SK-N-SH (cell line): ENCODE measurements around the gene DPRX. TPM values are rescaled to one million over a fixed set of nuclear protein-coding genes. Genes with fewer than 3 reads are reported as not detected.

ENCODE experiments used
- CTCF ChIA-PET: fragments of 300-600, 350-600 bp; formaldehyde crosslinking; extraction: SDS; loops from one replicate; lab custom pipeline; 2021; lab: Yijun Ruan, JAX
- POLR2A ChIA-PET: fragments of 350-600 bp; sonication (Branson Sonifier 250); formaldehyde crosslinking; extraction: SDS; loops from one replicate; lab custom pipeline; 2020; ENCODE audit warnings: antibody characterized with exemption, inconsistent platforms; lab: Yijun Ruan, JAX
- DNase-seq: peaks from one replicate; pipeline ENCODE4 v3.0.0; 2012
- H2AFZ ChIP-seq: fragments of 200-600 bp; sonication (generic); 2 replicates; pipeline ENCODE4 v1.8.1; 2016; ENCODE audit warnings: antibody characterized with exemption, mild to moderate bottlenecking, low read depth
- H3F3A ChIP-seq: fragments of 200-600 bp; sonication (generic); replicated peaks from 2 replicates; pipeline ENCODE3; 2016; ENCODE audit warnings: antibody characterized with exemption, mild to moderate bottlenecking; ENCODE audit not compliant: insufficient read depth
- H3K27ac ChIP-seq, 2 experiments: fragments of 200-500 bp in 1 of 2; fragments of 200-600 bp in 1 of 2; sonication (Bioruptor generic) in 1 of 2; sonication (generic), shearing (Covaris generic) in 1 of 2; 2 replicates each; pipeline versions ENCODE4 v1.5.1 to v1.6.1; 2014 to 2016; ENCODE audit warnings: low read depth in 2 of 2, inconsistent platforms in 1 of 2, low read length in 1 of 2, mild to moderate bottlenecking in 1 of 2, mixed read lengths in 1 of 2
- H3K27me3 ChIP-seq: fragments of 200-600 bp; sonication (generic), shearing (Covaris generic); 2 replicates; pipeline ENCODE4 v1.6.1; 2016; ENCODE audit warnings: mixed run types; ENCODE audit not compliant: insufficient read depth
- H3K36me3 ChIP-seq, 2 experiments: fragments of 200-500 bp in 1 of 2; fragments of 200-600 bp in 1 of 2; sonication (Bioruptor generic) in 1 of 2; sonication (generic) in 1 of 2; replicated peaks in 1 of 2; 2 replicates each; pipeline versions ENCODE3 to v1.5.1; 2014 to 2016; ENCODE audit warnings: low read length in 1 of 2, mild to moderate bottlenecking in 1 of 2; ENCODE audit not compliant: insufficient read depth in 2 of 2, control insufficient read depth in 1 of 2
- H3K4me1 ChIP-seq, 2 experiments: fragments of 200-500 bp in 1 of 2; fragments of 200-600 bp in 1 of 2; sonication (Bioruptor generic) in 1 of 2; sonication (generic), shearing (Covaris generic) in 1 of 2; 2 replicates each; pipeline versions ENCODE4 v1.5.1 to v1.6.1; 2014 to 2016; ENCODE audit warnings: low read depth in 1 of 2, low read length in 1 of 2, mixed run types in 1 of 2; ENCODE audit not compliant: insufficient read depth in 2 of 2, control insufficient read depth in 1 of 2
- H3K4me2 ChIP-seq: fragments of 200-600 bp; sonication (generic), shearing (Covaris generic); 2 replicates; pipeline ENCODE4 v1.6.1; 2017; ENCODE audit warnings: mixed run types
- H3K4me3 ChIP-seq, 2 experiments: fragments of 200-500 bp in 1 of 2; fragments of 200-600 bp in 1 of 2; sonication (Bioruptor generic) in 1 of 2; sonication (generic), shearing (Covaris generic) in 1 of 2; 2 replicates each; pipeline versions ENCODE4 v1.5.1 to v1.8.1; 2014 to 2016; ENCODE audit warnings: low read depth in 2 of 2, inconsistent platforms in 1 of 2, low read length in 1 of 2, mild to moderate bottlenecking in 1 of 2, mixed read lengths in 1 of 2, moderate library complexity in 1 of 2
- H3K79me2 ChIP-seq: fragments of 200-600 bp; sonication (generic); 2 replicates; pipeline ENCODE4 v1.8.1; 2017; ENCODE audit warnings: mild to moderate bottlenecking; ENCODE audit not compliant: insufficient read depth
- H3K9ac ChIP-seq: fragments of 200-600 bp; sonication (generic); 2 replicates; pipeline ENCODE4 v1.6.1; 2017; ENCODE audit warnings: mixed run types
- H3K9me2 ChIP-seq: fragments of 200-600 bp; sonication (generic); 2 replicates; pipeline ENCODE4 v1.6.1; 2017; ENCODE audit warnings: mixed run types
- H3K9me3 ChIP-seq: fragments of 200-600 bp; sonication (generic); 2 replicates; pipeline ENCODE4 v1.6.1; 2017; ENCODE audit warnings: mixed run types, mild to moderate bottlenecking, moderate library complexity
- H4K20me1 ChIP-seq: fragments of 200-600 bp; sonication (generic); 2 replicates; pipeline ENCODE4 v1.6.1; 2017; ENCODE audit warnings: mild to moderate bottlenecking, mixed run types; ENCODE audit not compliant: insufficient read depth
- ELF1 ChIP-seq: IDR thresholded peaks from 2 replicates; pipeline ENCODE4 v1.4.0; 2012
- EP300 ChIP-seq, 2 experiments: IDR thresholded peaks; 2 replicates each; pipeline versions ENCODE4 v1.4.0 to v1.6.1; 2012; ENCODE audit warnings: borderline replicate concordance in 1 of 2, low read depth in 1 of 2, low read length in 1 of 2
- EZH2phosphoT487 ChIP-seq: fragments of 200-600 bp; sonication (generic); IDR thresholded peaks from 2 replicates; pipeline ENCODE4 v1.6.1; 2017; ENCODE audit warnings: low read depth, mixed run types, mild to moderate bottlenecking, antibody characterized with exemption, moderate library complexity, borderline replicate concordance
- GABPA ChIP-seq: IDR thresholded peaks from 2 replicates; pipeline ENCODE4 v1.4.0; 2012; ENCODE audit warnings: low read depth, mild to moderate bottlenecking
- NFIC ChIP-seq: IDR thresholded peaks from 2 replicates; pipeline ENCODE4 v1.4.0; 2012; ENCODE audit warnings: borderline replicate concordance
- RAD21 ChIP-seq: IDR thresholded peaks from 2 replicates; pipeline ENCODE4 v1.6.1; 2012; ENCODE audit warnings: mild to moderate bottlenecking, low read length
- RXRA ChIP-seq: IDR thresholded peaks from 2 replicates; pipeline ENCODE4 v1.4.0; 2012; ENCODE audit warnings: low read depth, mild to moderate bottlenecking, borderline replicate concordance
- SIN3A ChIP-seq: IDR thresholded peaks from 2 replicates; pipeline ENCODE4 v1.6.1; 2012; ENCODE audit warnings: low read depth, mild to moderate bottlenecking, low read length, moderate library complexity, borderline replicate concordance
- TCF12 ChIP-seq: IDR thresholded peaks from 2 replicates; pipeline ENCODE4 v1.4.0; 2012
- YY1 ChIP-seq: IDR thresholded peaks from 2 replicates; pipeline ENCODE4 v1.4.0; 2012; ENCODE audit warnings: low read depth, mild to moderate bottlenecking
- WGBS: methylation state at CpG from one replicate; pipeline ENCODE4 v1.1.6; 2017; ENCODE audit warnings: low lambda C conversion rate; 5-methylcytosine and 5-hydroxymethylcytosine counted together
- polyA plus RNA-seq, 3 experiments: library from polyadenylated mRNA; depleted of rRNA; stranded (reverse); fragments of >200 nt; gene quantifications; 2 replicates each; pipeline ENCODE4 v1.2.3, GENCODE V29; 2012
- TF ChIP-seq, protein P1 (sequence below): fragments of 200-600 bp; sonication (generic); IDR thresholded peaks from 2 replicates; pipeline ENCODE4 v1.6.1; 2017; ENCODE audit warnings: antibody characterized with exemption, mild to moderate bottlenecking, moderate library complexity
- TF ChIP-seq, protein P2 (sequence below): IDR thresholded peaks from 2 replicates; pipeline ENCODE4 v1.4.0; 2012; ENCODE audit warnings: low read depth, borderline replicate concordance
- TF ChIP-seq, protein P3 (sequence below): IDR thresholded peaks from 2 replicates; pipeline ENCODE4 v1.4.0; 2012; ENCODE audit warnings: low read depth, borderline replicate concordance
- TF ChIP-seq, protein P4 (sequence below): fragments of 150-350 bp; IDR thresholded peaks from 2 replicates; pipeline ENCODE4 v1.6.1; 2016; ENCODE audit warnings: mild to moderate bottlenecking, low read depth, low read length

DPRX gene
- polyA plus RNA-seq, 1 of the 3 experiments (the other 2 are of a cell fraction): not detected

DNA sequence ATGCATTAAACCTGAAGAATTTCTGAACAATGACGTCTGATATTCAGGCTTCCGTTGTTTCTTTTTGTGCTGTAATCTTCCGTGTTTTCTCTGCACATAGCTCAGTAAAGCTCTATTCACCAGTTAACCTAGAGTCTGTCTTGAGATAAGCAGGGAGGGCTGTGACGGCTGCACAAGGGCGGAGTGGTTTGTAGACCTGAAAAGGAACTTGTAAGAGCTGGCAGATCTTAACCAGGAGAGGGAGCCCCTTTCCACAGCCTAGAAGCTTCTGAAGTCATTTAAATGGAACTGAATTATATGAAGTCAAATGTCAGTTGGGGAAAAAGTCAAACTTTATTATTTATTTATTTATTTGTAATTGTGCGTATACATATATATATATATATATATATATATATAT is 27.5 kb downstream of the DPRX start:
- CTCF ChIA-PET: no interaction called here

DNA sequence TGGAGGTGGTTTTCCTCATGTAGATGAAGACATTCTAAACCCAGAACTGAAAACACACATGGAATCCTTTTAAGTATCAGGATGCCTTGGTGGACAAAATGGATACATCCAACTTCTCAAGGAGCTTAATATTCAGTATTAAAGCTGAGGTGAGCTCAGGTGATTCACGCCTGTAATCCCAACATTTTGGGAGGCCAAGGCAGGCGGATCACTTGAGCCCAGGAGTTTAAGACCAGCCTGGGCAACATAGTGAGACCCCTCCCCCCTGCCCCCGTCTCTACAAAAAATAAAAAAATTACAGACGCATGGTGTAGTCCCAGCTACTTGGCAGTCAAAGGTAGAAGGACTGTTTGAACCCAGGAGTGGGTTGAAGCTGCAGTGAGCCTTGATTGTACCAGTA is 28.8 kb downstream of the DPRX start:
- ChIA-PET POLR2A (no interaction called here), CTCF (interaction anchor here (1.5 kb wide), 1 partner anchor 236 kb away, joined by 3 read pairs; no protein-coding TSS in a partner anchor)
- H4K20me1 ChIP-seq: no peaks in the 10 kb centered on the region
- H2AFZ ChIP-seq: no peak overlapping the region
- H3K4me3 ChIP-seq: no peak overlapping the region
- H3K9me2 ChIP-seq: no peaks in the 10 kb centered on the region
- no peaks in the 10 kb centered on the region for H3K9me3 ChIP-seq
- peaks cover 7% of the 10 kb centered on the region; the same call in 1 of the 2 replicates for H3K27me3 ChIP-seq
- DNase-seq: no peak
- H3K36me3 ChIP-seq: no peaks in the 10 kb centered on the region
- TF ChIP-seq NFIC: no peak
- TF ChIP-seq GABPA: no peak
- TF ChIP-seq YY1: no peak
- no peak overlapping the region for H3K27ac ChIP-seq
- H3K79me2 ChIP-seq: no peaks in the 10 kb centered on the region
- H3K9ac ChIP-seq: no peak overlapping the region
- H3K4me1 ChIP-seq: no peaks in the 10 kb centered on the region
- no peaks in the 10 kb centered on the region for H3F3A ChIP-seq
- 6% methylated on average over 3 of the region's 4 CpGs for WGBS
- H3K4me2 ChIP-seq: no peak overlapping the region

More for the DNA sequence above, 27.5 kb downstream of the DPRX start:
- TF ChIP-seq, protein P1, sequence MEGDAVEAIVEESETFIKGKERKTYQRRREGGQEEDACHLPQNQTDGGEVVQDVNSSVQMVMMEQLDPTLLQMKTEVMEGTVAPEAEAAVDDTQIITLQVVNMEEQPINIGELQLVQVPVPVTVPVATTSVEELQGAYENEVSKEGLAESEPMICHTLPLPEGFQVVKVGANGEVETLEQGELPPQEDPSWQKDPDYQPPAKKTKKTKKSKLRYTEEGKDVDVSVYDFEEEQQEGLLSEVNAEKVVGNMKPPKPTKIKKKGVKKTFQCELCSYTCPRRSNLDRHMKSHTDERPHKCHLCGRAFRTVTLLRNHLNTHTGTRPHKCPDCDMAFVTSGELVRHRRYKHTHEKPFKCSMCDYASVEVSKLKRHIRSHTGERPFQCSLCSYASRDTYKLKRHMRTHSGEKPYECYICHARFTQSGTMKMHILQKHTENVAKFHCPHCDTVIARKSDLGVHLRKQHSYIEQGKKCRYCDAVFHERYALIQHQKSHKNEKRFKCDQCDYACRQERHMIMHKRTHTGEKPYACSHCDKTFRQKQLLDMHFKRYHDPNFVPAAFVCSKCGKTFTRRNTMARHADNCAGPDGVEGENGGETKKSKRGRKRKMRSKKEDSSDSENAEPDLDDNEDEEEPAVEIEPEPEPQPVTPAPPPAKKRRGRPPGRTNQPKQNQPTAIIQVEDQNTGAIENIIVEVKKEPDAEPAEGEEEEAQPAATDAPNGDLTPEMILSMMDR: peak; percentile 37; the same call in 1 of the 2 replicates
- TF ChIP-seq RAD21: peak; percentile 11; the same call in 1 of the 2 replicates
- no peak for TF ChIP-seq EP300 (IDR thresholded peaks at IDR 0.05; ENCODE audit: borderline replicate concordance in 1 of 2, low read depth in 1 of 2, low read length in 1 of 2)
- TF ChIP-seq, protein P2, sequence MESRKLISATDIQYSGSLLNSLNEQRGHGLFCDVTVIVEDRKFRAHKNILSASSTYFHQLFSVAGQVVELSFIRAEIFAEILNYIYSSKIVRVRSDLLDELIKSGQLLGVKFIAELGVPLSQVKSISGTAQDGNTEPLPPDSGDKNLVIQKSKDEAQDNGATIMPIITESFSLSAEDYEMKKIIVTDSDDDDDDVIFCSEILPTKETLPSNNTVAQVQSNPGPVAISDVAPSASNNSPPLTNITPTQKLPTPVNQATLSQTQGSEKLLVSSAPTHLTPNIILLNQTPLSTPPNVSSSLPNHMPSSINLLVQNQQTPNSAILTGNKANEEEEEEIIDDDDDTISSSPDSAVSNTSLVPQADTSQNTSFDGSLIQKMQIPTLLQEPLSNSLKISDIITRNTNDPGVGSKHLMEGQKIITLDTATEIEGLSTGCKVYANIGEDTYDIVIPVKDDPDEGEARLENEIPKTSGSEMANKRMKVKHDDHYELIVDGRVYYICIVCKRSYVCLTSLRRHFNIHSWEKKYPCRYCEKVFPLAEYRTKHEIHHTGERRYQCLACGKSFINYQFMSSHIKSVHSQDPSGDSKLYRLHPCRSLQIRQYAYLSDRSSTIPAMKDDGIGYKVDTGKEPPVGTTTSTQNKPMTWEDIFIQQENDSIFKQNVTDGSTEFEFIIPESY: no peak
- TF ChIP-seq, all 33 proteins: peak for 2
- Histone ChIP-seq H3K27ac (no peak overlapping the region), H3K9ac (no peak overlapping the region), H3K4me1 (no peaks in the 10 kb centered on the region), H3K4me2 (no peak overlapping the region), H4K20me1 (no peaks in the 10 kb centered on the region), H2AFZ (no peak overlapping the region), H3K79me2 (no peaks in the 10 kb centered on the region), H3K4me3 (no peak overlapping the region), H3K27me3 (peaks cover 7% of the 10 kb centered on the region; the same call in 1 of the 2 replicates), H3F3A (no peaks in the 10 kb centered on the region), H3K36me3 (no peaks in the 10 kb centered on the region), H3K9me3 (no peaks in the 10 kb centered on the region; the same call in 1 of the 2 replicates), H3K9me2 (no peaks in the 10 kb centered on the region)
- peak; percentile 33 for DNase-seq
- 27% methylated on average over 6 of the region's 6 CpGs for WGBS
- POLR2A ChIA-PET: no interaction called here

DNA sequence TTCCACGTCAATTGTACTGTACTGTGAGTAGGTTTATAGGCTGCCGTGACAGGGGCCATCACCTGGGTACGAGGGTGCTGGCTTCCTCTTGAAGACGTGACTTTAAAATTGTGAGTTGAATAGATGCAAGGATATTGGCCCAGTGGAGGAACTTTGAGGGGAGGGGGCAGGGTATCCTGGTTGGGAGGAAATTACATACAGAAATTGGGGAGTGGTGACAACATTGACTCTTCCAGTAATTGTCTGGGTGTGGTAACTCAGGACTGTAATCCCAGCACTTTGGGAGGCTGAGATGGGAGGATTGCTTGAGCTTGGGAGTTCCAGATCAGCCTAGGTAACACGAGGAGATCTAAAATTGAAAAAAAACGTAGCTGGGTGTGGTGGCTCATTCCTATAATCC is 30.4 kb downstream of the DPRX start:
- Histone ChIP-seq H3F3A (no peaks in the 10 kb centered on the region), H2AFZ (no peak overlapping the region), H3K9ac (no peak overlapping the region), H3K9me3 (no peaks in the 10 kb centered on the region), H3K36me3 (no peaks in the 10 kb centered on the region), H3K27me3 (peaks cover 7% of the 10 kb centered on the region; the same call in 1 of the 2 replicates), H3K79me2 (no peaks in the 10 kb centered on the region), H3K27ac (no peak overlapping the region), H3K4me1 (no peaks in the 10 kb centered on the region), H3K9me2 (no peaks in the 10 kb centered on the region), H3K4me3 (no peak overlapping the region), H3K4me2 (no peak overlapping the region), H4K20me1 (no peaks in the 10 kb centered on the region)
- no peak for TF ChIP-seq ELF1
- TF ChIP-seq NFIC: no peak
- TF ChIP-seq EZH2phosphoT487: no peak
- TF ChIP-seq RXRA: no peak
- TF ChIP-seq TCF12: no peak
- TF ChIP-seq, protein P3, sequence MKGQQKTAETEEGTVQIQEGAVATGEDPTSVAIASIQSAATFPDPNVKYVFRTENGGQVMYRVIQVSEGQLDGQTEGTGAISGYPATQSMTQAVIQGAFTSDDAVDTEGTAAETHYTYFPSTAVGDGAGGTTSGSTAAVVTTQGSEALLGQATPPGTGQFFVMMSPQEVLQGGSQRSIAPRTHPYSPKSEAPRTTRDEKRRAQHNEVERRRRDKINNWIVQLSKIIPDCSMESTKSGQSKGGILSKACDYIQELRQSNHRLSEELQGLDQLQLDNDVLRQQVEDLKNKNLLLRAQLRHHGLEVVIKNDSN: no peak
- no peak for TF ChIP-seq SIN3A
- TF ChIP-seq, protein P4, sequence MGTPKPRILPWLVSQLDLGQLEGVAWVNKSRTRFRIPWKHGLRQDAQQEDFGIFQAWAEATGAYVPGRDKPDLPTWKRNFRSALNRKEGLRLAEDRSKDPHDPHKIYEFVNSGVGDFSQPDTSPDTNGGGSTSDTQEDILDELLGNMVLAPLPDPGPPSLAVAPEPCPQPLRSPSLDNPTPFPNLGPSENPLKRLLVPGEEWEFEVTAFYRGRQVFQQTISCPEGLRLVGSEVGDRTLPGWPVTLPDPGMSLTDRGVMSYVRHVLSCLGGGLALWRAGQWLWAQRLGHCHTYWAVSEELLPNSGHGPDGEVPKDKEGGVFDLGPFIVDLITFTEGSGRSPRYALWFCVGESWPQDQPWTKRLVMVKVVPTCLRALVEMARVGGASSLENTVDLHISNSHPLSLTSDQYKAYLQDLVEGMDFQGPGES: no peak
- 0% methylated on average over 5 of the region's 6 CpGs for WGBS
- DNase-seq: no peak
- ChIA-PET POLR2A (no interaction called here), CTCF (no interaction called here)
